IPS-NIHi7 (cell line): Measurements from ENCODE around the gene TM9SF4.
A peak's percentile ranks its signal among the peaks of the same experiment; 100 is the strongest.

ENCODE experiments used
- DNase-seq: peaks from one replicate; pipeline ENCODE4 v3.0.0; 2012; ENCODE audit warnings: mixed read lengths; ENCODE audit errors: extremely low spot score

TM9SF4 gene

GRCh38 chr20:32129863-32130262 is 20.3 kb downstream of the TM9SF4 start:
- no peak for DNase-seq

- DNase-seq = no peak
Measured at GRCh38 chr20:32130352-32130751, 20.8 kb downstream of the TM9SF4 start.

GRCh38 chr20:32130965-32131364 is 21.5 kb downstream of the TM9SF4 start:
- no peak for DNase-seq

DNA sequence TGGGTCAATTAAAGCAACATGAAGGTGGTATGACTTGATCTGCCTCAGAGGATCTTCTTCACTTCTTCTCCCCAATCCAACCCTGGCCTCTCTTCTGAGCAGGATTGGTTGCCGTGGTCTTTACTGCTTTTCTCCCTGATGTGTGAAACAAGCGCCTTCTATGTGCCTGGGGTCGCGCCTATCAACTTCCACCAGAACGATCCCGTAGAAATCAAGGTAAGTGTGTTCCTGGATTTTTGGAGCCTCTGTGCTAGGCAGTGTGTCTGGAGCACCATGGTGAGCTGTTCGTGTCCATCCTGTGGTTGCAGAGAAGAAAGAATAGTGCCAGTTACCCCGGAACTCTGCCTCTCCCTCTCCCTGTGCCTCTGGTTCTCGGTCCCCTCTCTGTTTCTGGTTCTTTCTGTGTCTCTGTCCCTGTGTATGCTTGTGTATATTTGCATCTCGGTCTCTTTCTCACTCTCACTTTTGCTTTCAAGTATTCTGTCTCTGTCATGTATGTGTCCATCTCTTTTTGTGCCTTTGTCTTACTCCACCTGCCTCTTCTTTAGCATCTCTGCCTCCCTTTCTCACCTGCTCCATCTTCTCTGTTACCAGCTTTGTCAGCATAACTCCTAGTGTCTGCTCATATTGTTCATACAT is 23.5 kb downstream of the TM9SF4 start:
- no peak for DNase-seq

DNA sequence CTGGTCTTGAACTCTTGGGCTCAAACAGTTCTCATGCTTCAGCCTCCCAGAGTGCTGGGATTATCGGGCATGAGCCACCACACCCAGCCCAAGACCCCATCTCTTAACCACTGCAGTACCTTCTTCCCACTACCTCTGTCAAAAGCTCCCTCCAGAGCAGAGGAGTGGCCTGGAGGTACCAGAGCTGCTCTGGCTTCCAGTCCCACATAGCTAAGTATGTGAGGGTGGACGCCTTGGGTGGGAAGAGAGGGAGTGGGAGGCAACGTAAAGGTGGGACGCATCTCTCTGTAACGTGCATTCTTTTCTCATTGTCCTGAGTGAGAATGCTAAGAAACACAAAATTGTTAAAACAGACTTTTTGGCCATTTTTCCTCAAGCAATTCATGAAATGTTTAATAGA is 24.5 kb downstream of the TM9SF4 start:
- DNase-seq = no peak

DNA sequence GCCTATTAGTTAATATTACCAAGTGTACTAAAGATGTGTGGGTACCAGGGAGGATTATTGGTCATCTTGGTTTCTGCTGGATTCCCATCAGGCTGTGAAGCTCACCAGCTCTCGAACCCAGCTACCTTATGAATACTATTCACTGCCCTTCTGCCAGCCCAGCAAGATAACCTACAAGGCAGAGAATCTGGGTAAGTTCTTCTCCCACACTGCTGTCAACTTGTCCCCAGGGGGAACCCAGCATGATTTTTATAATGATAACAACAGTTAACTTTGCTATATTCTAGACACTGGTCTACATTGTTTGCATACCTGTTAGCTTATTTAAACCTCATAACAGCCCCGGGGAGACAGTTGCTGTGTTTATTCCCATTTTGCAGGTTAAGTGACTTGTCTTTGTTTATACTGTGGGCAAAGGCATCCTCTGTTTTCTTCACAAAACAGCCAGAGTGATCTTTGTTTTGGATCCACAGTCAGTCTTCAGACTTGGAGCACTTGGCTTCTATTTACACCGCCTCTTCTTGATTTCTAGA is 26.5 kb downstream of the TM9SF4 start:
- no peak for DNase-seq

GRCh38 chr20:32138921-32139320 is 29.4 kb downstream of the TM9SF4 start:
- DNase-seq = no peak

DNA sequence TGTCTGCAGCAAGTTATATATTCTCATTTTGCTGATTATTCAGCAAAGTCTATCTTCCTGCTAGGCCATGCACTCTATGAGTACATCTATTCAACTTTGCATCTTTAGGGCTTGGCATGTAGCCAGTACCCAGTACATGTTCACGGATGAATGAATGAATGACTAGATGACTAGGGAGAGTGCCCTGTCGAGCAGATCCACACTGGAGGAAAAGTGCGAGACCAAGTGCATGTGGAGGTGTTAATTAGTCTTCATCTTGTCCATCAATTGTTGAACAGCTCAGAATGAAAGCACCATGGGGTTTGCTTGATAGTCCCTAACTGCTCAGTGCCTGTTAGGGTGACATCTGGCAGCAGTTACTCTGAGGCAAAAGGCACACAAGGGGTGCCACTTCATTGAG is 30.4 kb downstream of the TM9SF4 start:
- DNase-seq = no peak

DNA sequence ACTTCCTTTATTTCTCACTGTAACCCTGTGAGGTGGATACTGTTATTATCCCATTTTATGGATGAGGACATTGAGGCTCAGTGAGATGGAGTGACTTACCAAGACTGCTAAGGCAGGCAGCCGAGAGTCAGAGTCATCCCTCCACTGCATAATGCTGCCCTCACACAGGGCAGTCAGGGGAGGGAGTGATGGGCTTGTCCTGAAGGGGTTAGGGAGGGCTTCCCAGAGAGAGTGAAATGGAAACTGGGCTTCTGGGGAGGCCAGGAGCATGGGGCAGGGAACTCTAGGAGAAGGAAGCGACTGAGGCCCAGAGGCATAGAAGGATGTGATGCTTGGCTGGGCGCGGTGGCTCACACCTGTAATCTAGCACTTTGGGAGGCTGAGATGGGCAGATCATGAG is 31.1 kb downstream of the TM9SF4 start:
- no peak for DNase-seq

GRCh38 chr20:32141465-32141980 is 32.0 kb downstream of the TM9SF4 start:
- DNase-seq = no peak

GRCh38 chr20:32142088-32142487 is 32.6 kb downstream of the TM9SF4 start:
- DNase-seq = no peak

- no peak for DNase-seq
Measured at GRCh38 chr20:32142991-32143390, 33.5 kb downstream of the TM9SF4 start.

DNA sequence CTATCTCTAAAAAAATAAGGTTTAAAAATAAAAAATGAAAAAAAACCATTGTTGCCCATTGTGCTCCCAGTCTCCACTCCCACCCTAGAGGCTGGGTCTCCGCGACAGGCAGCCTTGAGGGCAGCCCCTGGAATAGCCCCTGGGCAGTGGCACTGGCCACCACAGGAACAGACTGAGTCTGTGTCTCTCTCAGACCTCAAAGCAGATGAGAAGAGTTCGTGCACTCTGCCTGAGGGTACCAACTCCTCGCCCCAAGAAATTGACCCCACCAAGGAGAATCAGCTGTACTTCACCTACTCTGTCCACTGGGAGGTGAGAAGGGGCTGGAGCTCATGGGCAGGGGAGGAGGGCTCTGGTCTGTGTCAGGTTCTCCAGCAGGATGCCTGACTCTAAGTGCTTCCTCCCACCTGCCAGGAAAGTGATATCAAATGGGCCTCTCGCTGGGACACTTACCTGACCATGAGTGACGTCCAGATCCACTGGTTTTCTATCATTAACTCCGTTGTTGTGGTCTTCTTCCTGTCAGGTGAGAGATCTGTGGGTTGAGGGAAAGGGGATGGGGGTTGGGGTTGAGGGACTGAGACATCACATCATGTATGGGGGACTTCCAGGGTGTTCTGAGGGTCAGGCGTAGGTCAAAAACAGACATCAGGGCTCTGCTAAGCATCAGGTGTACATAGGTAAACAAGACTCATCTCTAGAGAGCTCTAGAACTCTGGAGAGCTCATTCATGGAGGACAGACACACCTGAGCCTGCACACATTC is 35.6 kb downstream of the TM9SF4 start:
- DNase-seq = no peak

- DNase-seq = no peak
Measured at GRCh38 chr20:32149566-32150170, 40.2 kb downstream of the TM9SF4 start.

DNA sequence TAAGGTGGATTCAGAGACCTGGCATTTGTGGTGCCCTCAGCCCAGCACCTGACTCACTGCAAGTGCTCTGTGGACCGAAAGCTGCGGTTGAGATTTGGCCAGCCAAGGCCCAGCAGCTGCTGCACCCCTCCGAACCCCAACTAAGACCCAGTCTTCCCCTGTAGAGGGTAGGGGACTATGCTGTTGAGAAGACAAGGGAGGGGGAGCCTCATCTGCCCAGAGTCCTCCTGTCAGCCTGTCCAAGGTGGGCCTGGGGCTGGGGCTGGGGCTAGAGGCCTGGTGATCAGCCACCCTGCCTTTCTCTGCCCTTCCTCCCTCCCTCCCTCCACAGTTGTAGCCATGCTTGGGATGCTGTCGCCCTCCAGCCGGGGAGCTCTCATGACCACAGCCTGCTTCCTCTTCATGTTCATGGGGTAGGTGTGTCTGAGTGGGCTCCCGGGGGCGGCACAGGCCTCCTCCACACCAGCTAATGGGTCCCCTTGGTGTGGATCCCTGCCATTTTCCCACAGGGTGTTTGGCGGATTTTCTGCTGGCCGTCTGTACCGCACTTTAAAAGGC is 40.9 kb downstream of the TM9SF4 start:
- DNase-seq = no peak

GRCh38 chr20:32152421-32153155 is 43.1 kb downstream of the TM9SF4 start:
- no peak for DNase-seq

DNA sequence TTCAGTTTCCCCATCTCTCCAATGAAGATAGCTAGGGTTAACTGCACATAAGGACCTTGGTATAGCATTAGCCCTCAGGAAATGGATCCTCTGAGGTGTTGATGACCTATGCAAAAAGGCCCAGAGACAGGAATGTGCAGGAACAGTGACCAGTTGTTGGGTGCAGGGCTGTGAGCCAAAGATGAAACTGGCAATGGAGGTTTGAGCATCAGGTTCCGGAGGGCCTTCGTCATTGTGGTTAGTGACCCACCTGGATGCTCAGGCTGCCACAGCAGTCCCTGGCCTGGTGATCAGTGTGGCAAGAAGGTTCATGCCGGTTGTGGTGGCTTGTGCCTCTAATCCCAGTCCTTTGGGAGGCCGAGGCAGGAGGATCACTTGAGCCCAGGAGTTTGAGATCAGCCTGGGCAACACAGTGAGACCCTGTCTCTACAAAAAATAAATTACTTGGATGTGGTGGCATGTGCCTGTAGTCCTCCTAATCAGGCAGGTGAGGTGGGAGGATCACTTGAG is 43.7 kb downstream of the TM9SF4 start:
- DNase-seq = no peak

DNA sequence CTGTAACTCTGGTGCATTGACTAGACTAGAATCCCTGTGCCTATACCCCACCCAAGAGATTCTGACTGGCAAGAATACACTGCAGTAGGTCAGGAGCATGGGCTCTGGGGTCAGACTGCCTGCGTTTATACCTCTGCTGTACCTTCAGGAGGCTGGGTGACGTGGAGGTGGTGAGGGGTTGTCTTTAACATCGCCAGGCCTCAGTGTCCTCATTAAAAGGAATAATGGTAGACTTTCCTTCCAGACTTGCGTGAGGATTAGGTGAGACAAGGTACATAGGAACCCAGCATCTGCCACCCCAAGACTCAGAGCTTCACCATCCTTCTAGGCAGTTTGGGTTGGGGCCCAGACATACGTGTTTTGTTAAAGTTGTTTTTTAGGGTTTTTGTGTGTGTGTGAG is 44.3 kb downstream of the TM9SF4 start:
- DNase-seq = no peak

DNA sequence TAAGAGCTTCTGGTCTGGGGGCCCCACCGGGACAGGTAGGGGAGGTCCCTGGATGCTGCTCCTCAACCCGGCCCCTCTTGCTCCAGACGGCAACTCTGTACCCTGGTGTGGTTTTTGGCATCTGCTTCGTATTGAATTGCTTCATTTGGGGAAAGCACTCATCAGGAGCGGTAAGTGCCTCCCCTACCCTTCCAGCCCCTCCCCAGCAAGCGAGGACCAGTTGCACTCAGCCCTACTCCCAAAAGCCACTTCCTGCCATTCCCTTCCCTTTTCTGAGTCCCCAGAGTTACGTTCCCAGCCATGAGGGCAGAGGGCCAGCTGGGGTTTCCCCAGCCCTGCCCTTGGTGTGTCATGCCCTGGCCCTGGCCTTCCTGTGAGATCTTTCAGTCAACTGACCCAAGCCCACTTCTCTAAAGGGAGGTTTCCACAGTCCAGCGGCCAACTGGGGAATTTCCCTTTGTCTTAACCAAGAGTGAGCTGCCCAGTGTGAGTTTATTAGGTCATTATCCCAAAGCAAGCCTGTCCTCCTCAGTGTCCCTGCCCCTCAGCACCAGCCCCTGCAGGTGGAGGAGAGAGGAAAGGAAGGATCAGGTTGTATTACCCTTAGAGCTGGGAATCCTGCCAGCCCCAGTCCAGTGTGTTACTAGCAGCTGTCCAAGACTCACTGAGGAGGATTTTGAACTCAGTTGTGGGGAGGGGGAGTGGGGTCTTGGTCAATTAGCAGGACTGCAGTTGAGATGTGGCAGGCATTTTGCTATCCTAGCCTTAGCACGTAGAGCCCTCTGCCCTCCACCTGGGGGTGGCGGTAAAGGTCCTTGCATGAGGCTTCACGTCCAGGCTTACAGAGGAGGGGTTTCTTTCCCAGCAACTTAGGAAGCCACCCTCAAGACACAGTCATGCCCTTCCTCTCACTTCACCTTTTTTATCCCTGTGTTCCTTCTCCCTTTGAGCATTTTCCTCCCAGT is 45.8 kb downstream of the TM9SF4 start:
- peak; percentile 71 for DNase-seq

GRCh38 chr20:32157611-32158010 is 48.1 kb downstream of the TM9SF4 start:
- no peak for DNase-seq
